NCI-H1694 treated with DMSO at 0.1 percent for 48 hours (cell line): ENCODE results near the gene PNMA6E.

ENCODE experiments used
- DNase-seq: peaks from one replicate; lab custom pipeline; 2025; lab: John Stamatoyannopoulos, UW

Gene PNMA6E

DNA sequence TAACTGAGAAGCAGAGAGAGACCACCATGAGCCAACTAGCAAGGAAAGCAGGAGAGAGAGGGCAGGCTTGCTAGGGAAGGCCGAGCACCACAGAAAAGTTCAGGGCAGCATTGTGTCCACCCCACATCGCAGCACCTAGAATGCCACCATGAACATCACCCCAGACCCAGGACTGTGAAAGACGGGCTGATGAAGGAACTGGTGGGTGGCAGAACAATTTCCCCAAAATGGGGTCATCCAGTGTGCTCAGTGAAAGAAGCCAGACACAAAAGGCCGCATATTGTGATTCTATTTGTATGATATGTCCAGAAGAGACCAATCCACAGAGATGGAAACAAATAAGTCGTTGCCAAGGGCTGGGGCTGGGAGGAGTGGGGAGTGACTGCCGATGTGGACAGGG, 16.8 kb downstream of the PNMA6E start:
- DNase-seq, result no peak

DNA sequence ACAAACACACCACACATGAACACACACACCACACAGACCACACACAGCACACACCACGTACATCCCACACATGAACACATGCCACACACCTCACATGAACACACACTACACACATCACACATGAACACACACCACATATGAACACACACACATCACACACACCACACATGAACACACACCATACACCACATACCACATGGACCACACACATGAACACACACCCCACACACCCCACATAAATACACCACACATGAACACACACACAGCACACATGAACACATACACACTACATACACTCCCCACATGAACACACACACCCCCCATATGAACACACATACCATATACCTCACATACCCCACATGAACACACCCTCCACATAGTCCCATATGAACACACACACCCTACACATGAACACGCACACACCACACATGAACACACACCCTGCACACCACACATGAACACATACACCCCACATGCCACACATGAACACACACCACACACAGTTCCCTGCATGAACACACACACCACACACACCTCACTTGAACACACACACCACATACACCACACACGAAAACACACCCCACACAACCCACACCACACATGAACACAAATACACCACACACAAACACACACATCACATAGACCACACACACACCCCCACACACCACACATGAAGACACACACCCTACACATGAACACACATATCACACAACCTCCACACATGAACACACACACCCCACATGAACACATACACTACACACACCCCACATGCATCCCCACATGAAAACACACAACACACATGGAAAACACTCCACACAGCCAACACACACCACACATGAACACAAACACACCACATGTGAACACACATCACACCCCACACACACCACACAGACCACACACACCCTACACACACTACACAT, 18.3 kb downstream of the PNMA6E start:
- DNase-seq, result no peak

GRCh38 chrX:153381684-153382532, 19.2 kb downstream of the PNMA6E start:
- peak; percentile 71 for DNase-seq

DNA sequence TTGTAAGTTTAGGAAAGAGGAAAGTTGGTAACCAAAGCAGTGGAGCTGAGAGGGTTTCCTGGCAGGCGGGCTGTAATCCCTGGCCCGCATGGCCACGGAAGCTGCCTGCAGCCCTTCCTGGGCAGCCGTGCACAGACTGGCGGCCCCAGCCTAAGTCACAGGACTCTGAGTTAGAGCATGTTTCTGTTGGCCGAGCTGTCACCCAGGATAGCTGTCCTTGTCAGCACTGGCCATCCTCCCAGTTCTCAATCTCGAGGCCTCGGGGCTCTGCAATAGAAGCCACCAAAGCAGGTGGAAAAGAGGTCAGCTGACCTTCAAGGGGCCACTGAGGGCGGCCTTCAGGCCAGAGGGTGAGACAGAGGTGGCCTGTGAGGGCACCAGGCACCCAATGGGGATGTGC, 20.5 kb downstream of the PNMA6E start:
- no peak for DNase-seq

DNA sequence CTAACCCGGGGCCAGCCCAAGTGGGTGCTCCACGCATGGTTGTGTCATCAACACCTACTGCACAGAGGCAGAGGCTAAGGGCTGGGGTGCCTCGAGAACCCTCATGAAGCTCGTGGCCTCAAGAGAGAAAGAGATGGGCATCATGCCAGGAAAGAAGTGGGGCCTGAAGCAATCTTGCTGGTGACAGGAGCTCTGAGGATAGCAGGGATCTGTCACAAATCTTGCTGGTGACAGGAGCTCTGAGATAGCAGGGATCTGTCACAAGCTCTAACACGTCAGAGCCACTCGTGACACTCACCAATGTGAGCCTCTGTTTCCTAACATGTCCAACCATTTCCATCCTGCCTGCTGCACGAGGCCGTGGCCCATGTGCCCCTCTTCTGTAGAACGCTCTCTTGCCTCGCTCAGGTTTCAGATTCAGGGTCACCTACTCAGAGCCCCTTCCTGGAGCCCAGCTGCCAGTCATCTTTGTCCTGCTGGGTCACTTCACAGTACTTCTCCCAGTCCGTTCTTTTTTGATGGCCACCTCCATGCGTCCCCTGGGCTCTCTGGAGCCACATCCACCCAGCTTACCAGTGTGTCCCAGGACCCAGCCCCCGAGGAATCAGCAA, 21.1 kb downstream of the PNMA6E start:
- no peak for DNase-seq

GRCh38 chrX:153379508-153379907, 21.6 kb downstream of the PNMA6E start:
- DNase-seq, result no peak

- no peak for DNase-seq
Observed at GRCh38 chrX:153378607-153379006, 22.5 kb downstream of the PNMA6E start.

DNA sequence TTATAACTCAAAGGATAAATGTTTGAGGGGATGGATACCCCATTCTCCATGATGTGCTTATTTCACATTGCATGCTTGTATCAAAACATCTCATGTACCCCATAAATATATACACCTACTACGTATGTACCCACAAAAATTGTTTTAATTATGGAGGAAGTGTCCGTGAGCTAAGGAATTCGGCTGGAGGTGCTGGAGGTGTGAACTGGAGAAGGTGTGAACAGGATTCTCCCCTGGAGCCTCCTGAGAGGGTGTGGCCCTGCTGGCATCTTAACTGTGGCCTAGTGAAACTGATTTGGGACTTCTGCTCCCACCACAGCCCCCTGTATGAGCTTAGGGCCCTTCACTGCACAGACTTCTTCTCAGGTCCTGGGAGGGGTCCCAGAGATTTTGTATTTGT, 23.4 kb downstream of the PNMA6E start:
- no peak for DNase-seq

DNA sequence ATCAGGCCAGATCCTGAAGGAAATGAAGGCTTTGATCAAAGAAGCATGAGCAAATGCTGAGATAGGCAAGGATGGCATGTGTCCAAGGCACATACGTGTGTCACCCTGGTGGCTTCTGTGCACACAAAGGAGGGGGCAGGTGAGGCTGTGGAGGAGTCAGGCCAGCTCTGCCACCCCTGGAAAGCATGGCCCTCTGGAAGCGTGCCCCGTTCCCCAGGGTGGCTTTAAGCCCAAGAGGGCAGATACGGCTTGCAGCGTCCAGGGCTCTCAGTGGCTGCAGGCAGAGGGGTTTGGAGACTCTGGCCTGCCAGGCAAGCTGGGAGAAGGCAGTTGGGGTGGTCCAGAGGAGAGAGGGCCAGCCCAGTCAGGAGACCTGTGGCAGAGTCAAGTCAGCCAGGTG, 25.6 kb downstream of the PNMA6E start:
- DNase-seq, result no peak

DNA sequence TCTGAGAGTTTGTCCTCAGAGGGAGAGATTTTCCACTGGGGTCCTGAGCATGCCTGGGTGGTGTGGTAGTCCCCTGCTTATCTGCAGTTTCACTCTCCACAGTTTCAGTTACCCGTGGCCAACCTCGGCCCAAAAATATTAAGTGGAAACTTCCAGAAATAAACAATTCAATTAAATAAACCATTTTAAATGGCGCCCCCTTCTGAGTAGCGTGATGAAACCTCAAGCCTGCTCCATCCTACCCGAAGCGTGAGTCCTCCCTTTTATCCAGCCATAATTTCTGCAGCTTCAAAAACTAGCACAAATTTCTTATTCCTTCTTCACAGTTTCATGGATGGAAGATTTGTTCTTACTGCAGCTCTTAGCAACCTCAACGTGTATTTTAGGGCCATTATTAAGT, 26.7 kb downstream of the PNMA6E start:
- no peak for DNase-seq

DNA sequence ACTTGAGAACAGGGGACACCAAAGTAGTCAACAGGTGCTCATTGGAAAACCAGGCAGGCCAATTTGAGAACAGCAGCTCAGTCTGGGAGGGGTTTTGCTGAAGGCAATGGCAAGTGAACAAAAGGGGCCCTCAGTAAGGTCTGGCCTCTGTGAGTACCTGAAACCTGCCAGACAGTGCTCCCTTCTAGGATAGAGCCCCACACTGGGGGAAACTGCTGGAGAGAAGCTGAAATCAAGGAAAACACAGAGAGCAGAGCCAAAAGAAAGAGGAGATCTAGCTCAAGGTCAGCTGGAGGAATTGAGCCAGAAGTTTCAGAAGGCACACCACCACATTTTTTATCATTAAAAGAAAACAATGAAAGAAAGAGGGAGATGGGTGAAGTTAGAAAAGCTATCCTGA, 28.2 kb downstream of the PNMA6E start:
- no peak for DNase-seq

- DNase-seq, result no peak
Observed at GRCh38 chrX:153371256-153371655, 29.9 kb downstream of the PNMA6E start.

- DNase-seq, result no peak
Observed at GRCh38 chrX:153370293-153371055, 30.7 kb downstream of the PNMA6E start.

DNA sequence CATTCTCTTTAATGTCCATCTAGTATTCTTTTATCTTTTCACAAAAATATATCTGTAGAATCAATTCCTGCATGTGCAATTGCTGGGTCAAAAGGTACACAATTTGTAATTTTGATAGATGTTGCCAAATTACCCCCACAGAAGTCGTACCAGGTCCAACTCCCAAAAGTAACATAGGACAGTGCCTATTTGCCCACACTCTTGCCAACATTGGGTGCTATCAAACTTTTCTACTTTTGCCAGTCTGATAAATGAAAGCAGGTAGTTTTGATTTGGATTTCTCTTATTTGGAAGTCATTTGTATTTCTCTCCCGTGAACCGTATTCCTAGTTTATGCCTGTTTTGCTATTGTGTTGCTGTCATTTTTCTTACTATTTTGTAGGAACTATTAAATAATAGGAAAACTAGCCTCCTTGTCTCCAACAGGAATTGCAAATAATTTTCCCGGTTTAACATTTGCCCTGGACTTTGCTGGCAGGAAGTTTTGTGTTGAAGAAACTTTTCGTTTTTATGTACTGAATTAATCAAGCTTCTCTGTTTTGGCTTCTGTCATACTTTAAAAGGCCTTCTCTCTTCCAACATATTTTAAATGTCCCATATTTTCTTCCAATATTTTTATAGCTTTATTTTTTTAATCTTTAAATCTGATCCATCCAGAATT, 34.1 kb downstream of the PNMA6E start:
- no peak for DNase-seq

DNA sequence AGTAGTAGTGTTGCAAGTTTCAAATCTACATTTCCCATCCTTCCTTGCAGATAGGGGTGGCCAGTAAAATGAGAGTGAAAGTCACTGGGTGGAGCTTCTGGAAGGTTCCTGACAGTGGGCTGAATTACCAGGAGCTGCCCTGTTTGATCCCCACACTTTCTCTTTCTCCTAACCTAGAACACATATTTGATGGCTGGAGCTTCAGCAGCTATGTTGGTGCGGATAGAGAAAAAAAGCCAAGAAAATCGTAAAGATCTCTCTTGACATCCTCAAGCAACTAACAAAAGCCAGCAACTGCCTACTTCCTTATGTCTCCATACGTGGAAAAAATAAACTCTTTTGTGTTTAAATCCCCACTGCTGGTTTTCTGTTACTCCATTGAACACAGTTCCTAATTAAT, 35.0 kb downstream of the PNMA6E start:
- DNase-seq, result no peak

GRCh38 chrX:153365670-153366069, 35.5 kb downstream of the PNMA6E start:
- no peak for DNase-seq

- DNase-seq, result no peak
Observed at GRCh38 chrX:153361781-153362397, 39.3 kb downstream of the PNMA6E start.

DNA sequence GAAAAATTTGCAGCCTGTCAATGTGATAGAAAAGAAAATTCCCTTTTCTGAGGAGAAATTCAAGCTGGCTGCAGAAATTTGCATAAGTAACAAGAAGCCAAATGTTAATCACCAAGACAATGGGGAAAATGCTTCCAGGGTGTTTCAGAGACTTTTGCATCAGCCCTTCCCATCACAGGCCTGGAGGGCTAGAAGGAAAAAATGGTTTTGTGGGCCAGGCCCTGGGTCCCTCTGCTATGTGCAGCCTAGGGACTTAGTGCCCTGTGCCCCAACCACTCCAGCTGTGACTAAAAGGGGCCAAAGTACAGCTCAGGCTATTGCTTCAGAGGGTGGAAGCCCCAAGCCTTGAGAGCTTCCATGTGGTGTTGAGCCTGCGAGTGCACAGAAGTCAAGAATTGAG, 43.3 kb downstream of the PNMA6E start:
- no peak for DNase-seq

DNA sequence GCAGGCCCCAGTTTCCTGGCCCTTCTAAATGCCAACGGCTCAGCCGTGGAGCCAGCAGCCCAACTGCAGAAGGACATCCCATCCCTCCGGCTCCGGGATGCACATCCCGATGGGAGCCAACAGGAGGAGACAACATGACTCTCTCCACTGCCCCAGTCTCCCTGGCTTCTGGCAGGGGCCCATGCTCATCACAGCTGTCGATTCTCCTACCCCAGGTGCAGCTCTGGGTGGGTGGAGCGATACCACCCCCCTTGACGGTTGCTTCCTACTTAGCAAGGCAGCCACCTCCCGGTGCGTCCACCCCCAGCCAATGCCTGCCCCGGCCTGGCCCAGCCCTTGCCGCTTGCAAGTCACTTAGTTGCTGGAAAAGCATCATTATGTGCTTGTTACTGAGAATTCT, 47.7 kb downstream of the PNMA6E start:
- DNase-seq, result no peak

GRCh38 chrX:153352858-153353257, 48.3 kb downstream of the PNMA6E start:
- no peak for DNase-seq

DNA sequence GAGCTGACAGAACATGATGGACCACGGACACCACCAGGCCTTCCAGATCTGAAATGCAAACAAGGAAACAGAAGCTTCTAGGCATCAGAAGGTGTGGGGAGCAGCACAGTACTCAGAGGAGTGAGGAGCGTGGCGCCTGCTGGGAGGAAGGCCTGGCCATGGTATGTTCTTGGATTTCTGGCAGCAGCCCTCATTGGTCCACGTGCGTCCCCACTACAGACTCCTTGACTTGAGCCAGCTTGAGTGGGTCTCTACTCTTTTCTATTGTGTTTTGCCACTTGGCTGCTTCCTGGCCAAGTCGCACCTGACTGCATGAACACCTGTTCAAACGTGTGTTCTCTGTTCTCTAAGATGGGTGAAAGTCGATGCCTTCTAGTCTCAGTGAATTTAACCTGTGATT, 49.2 kb downstream of the PNMA6E start:
- DNase-seq, result no peak
